GM19372 (cell line): ENCODE data around the gene DLGAP4.

Source experiments
- ATAC-seq: cut with Tn5 transposase; IDR thresholded peaks from one replicate; pipeline ENCODE4 v1.9.1; 2021; ENCODE audit warnings: mild to moderate bottlenecking, low read depth, moderate library complexity; ENCODE audit not compliant: unreplicated experiment

The DLGAP4 gene

GRCh38 chr20:36349384-36350170 is 43.4 kb downstream of the DLGAP4 start:
- ATAC-seq, result no peak

GRCh38 chr20:36350439-36350838 is 44.3 kb downstream of the DLGAP4 start:
- ATAC-seq, result no peak

- ATAC-seq, result no peak
These were observed 45.8 kb downstream of the DLGAP4 start for GRCh38 chr20:36351937-36352336.

- no peak for ATAC-seq
These were observed 46.9 kb downstream of the DLGAP4 start for GRCh38 chr20:36352843-36353553.

- ATAC-seq, result no peak
These were observed 47.6 kb downstream of the DLGAP4 start for GRCh38 chr20:36353740-36354139.

- no peak for ATAC-seq
These were observed 49.5 kb downstream of the DLGAP4 start for GRCh38 chr20:36355469-36356171.

GRCh38 chr20:36359668-36360406 is 53.7 kb downstream of the DLGAP4 start:
- no peak for ATAC-seq

GRCh38 chr20:36360429-36360828 is 54.3 kb downstream of the DLGAP4 start:
- no peak for ATAC-seq

- no peak for ATAC-seq
These were observed 55.3 kb downstream of the DLGAP4 start for GRCh38 chr20:36361406-36361805.

GRCh38 chr20:36362261-36362660 is 56.1 kb downstream of the DLGAP4 start:
- no peak for ATAC-seq

- no peak for ATAC-seq
These were observed 57.0 kb downstream of the DLGAP4 start for GRCh38 chr20:36362978-36363713.

- ATAC-seq, result no peak
These were observed 58.4 kb downstream of the DLGAP4 start for GRCh38 chr20:36364506-36364905.

GRCh38 chr20:36366623-36367369 is 60.7 kb downstream of the DLGAP4 start:
- ATAC-seq, result no peak

- no peak for ATAC-seq
These were observed 61.2 kb downstream of the DLGAP4 start for GRCh38 chr20:36367370-36367745.

- no peak for ATAC-seq
These were observed 62.0 kb downstream of the DLGAP4 start for GRCh38 chr20:36367907-36368799.

GRCh38 chr20:36368869-36369268 is 62.7 kb downstream of the DLGAP4 start:
- no peak for ATAC-seq

- no peak for ATAC-seq
These were observed 63.6 kb downstream of the DLGAP4 start for GRCh38 chr20:36369739-36370138.
